ENCODE measurements around the gene COL2A1. TPM values are rescaled to one million over a fixed set of nuclear protein-coding genes. Genes with fewer than 3 reads are reported as not detected.

Gene COL2A1
- total RNA-seq, 3 donors from 2014 or later: 0.08 TPM; not detected in 2

DNA sequence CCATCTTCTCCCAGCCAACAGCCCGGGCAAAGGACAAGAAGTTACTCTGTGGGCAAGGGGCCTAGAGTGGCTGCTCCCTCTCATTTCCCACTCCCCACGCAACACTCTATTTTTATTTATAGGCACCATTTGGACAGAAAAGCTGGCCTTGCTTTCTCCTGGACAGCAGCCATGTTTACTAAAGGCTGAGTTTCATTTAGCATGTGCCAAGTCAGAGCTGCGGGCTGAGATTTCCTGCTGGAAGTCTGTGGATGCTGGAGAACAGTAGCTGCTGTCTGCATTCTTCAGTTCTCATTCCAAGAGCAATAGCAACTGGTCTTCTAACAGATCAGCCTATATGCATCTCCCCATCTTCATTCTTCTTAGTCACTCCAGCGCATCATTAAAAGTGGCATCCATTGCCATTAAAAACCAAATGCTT lies 8.3 kb downstream of the COL2A1 start:
- ATAC-seq: no peak

GRCh38 chr12:47993491-47993890 lies 10.8 kb downstream of the COL2A1 start:
- H3K4me3 Mint-ChIP-seq: no peak overlapping the region
- peaks cover 36% of the 10 kb centered on the region for H3K27me3 Mint-ChIP-seq (ENCODE audit: low read depth)
- peaks cover 21% of the 10 kb centered on the region for H3K4me1 Mint-ChIP-seq (ENCODE audit: low read depth)
- ATAC-seq (no peak), DNase-seq (no peak)
- H3K36me3 Mint-ChIP-seq (ENCODE audit: insufficient read depth): no peaks in the 10 kb centered on the region
- H3K9me3 Mint-ChIP-seq: no peaks in the 10 kb centered on the region

More for the DNA sequence above, 8.3 kb downstream of the COL2A1 start:
- H3K9me3 Mint-ChIP-seq: no peaks in the 10 kb centered on the region
- no peak overlapping the region for H3K4me3 Mint-ChIP-seq
- no peaks in the 10 kb centered on the region for H3K36me3 Mint-ChIP-seq (ENCODE audit: insufficient read depth)
- H3K27me3 Mint-ChIP-seq (ENCODE audit: low read depth): peaks cover 59% of the 10 kb centered on the region
- DNase-seq: no peak
- H3K4me1 Mint-ChIP-seq (ENCODE audit: low read depth): peaks cover 1% of the 10 kb centered on the region

- peaks cover 21% of the 10 kb centered on the region for H3K4me1 Mint-ChIP-seq (ENCODE audit: low read depth)
- no peak for ATAC-seq
Observed at GRCh38 chr12:47992776-47993175, 11.5 kb downstream of the COL2A1 start.

DNA sequence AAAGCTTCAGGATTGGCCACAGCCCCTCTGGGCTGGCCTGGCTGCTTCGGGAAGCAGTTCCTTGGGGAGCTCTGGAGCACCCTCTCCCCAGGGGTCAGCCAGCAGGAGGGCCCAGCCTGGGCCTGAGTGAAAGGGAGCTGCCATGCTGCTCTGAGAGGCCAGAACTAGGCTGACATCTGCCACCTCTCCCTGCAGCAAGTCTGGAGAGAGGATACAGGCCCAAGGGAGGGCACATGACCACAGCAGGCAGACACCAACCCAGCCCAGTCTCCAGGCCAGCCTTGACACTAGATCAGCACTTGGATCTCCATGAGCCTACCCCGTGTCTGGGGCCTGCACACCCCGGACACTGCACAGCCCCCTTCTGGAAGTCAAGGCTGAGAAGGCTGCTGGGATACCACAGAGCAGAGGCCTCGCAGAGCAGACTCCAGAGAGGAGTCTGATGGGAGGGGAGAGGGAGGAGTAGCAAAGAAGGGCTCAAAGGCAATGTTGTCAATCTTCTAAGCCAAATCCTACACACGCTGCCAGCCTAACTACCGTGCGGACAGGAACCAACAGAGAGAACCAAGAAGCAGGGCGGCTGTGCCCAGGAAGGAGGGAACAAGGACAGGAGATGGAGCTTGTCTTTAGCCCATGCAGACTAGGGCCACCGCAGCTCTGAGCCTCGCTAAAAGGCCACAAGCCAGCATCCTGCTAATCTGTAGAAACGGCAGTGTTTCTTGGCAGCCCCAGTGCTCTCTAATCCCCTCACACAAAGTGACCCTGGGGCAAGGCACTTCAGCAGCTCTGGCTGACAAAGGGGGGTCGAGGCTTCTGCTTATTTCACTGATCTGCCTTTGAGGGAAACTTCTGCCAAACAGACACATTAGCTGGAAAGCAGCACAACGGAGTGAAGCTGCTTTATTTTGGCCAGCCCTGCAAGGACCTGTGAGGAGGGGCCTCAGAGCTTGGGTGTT lies 12.9 kb downstream of the COL2A1 start:
- no peak for DNase-seq
- ATAC-seq: no peak
- Mint-ChIP-seq H3K9me3 (no peaks in the 10 kb centered on the region), H3K27me3 (ENCODE audit: low read depth) (peaks cover 25% of the 10 kb centered on the region), H3K4me1 (ENCODE audit: low read depth) (peaks cover 21% of the 10 kb centered on the region), H3K4me3 (no peak overlapping the region), H3K36me3 (ENCODE audit: insufficient read depth) (no peaks in the 10 kb centered on the region)

More at GRCh38 chr12:47992776-47993175, 11.5 kb downstream of the COL2A1 start:
- H3K36me3 Mint-ChIP-seq (ENCODE audit: insufficient read depth): no peaks in the 10 kb centered on the region
- DNase-seq: no peak
- no peak overlapping the region for H3K4me3 Mint-ChIP-seq
- peaks cover 32% of the 10 kb centered on the region for H3K27me3 Mint-ChIP-seq (ENCODE audit: low read depth)
- H3K9me3 Mint-ChIP-seq: no peaks in the 10 kb centered on the region

DNA sequence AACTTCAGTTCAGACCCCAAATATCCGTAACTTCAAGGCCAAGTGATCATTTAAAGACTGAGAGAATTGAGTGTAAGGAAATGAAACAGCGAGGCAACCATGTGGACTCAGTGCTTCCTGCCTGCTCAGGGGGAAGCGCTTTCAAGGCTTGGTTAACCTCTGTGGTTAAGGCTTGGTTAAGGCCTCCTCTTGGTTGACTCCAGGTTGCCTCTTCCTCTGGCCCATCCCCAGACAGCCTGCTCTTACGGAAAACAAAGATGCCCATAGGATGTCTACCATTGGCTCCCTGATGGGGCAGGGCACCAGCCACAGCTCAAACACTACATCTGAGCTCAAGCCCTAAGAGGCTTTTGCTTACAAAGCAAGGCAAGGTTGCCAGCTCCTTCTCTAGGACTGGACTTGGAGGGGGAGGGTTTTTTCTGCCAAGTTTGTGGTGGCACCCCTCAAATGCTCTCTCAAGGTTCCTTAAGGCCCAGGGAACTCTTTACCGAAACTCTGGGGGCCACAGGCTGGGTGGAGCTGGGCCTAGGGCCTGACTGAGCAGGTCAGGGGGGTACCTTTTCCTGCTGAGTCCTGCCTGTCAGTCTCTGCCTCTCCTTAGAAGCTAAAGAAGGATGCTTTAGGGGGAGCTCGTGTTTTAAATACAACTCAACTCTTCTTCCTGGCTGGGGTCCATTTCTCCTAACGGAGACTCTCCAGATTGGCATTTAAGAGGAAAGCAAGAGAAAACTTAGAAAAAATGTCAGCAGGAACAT lies 13.7 kb downstream of the COL2A1 start:
- DNase-seq (no peak), ATAC-seq (peak; percentile 85 to 88)
- H3K4me1 Mint-ChIP-seq (ENCODE audit: low read depth): peaks cover 21% of the 10 kb centered on the region
- no peaks in the 10 kb centered on the region for H3K36me3 Mint-ChIP-seq (ENCODE audit: insufficient read depth)
- H3K27me3 Mint-ChIP-seq (ENCODE audit: low read depth): peaks cover 18% of the 10 kb centered on the region
- no peak overlapping the region for H3K4me3 Mint-ChIP-seq
- H3K9me3 Mint-ChIP-seq: no peaks in the 10 kb centered on the region

GRCh38 chr12:47989666-47990065 lies 14.6 kb downstream of the COL2A1 start:
- Mint-ChIP-seq H3K36me3 (ENCODE audit: insufficient read depth) (no peaks in the 10 kb centered on the region), H3K4me1 (ENCODE audit: low read depth) (peaks cover 21% of the 10 kb centered on the region), H3K27me3 (ENCODE audit: low read depth) (peaks cover 11% of the 10 kb centered on the region), H3K4me3 (no peak overlapping the region), H3K9me3 (no peaks in the 10 kb centered on the region)
- no peak for ATAC-seq
- DNase-seq: no peak

DNA sequence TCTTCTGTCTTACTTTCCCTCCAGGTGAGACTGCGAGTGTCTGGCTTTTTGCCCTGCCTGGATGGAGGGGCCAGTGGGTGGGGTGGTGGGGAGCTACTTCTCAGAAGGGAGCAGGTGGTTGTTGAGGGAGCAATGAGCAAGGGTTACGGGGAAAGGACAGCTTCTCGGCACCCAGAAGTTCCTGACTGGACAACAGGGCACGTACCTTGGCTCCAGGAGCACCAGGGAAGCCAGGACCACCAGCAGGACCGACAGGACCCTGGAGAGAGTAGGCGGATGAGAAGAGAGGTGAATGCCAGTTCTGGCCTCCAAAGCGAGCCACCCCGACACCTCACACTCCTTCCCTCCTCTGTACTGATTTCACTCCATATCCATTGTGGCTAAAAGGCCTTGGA lies 15.3 kb downstream of the COL2A1 start:
- no peaks in the 10 kb centered on the region for H3K9me3 Mint-ChIP-seq
- H3K4me1 Mint-ChIP-seq (ENCODE audit: low read depth): peaks cover 21% of the 10 kb centered on the region
- DNase-seq: no peak
- no peaks in the 10 kb centered on the region for H3K36me3 Mint-ChIP-seq (ENCODE audit: insufficient read depth)
- no peak overlapping the region for H3K4me3 Mint-ChIP-seq
- H3K27me3 Mint-ChIP-seq (ENCODE audit: low read depth): peaks cover 12% of the 10 kb centered on the region
- no peak for ATAC-seq

- DNase-seq (no peak), ATAC-seq (no peak)
- H3K36me3 Mint-ChIP-seq (ENCODE audit: insufficient read depth): no peaks in the 10 kb centered on the region
- no peaks in the 10 kb centered on the region for H3K9me3 Mint-ChIP-seq
- no peak overlapping the region for H3K4me3 Mint-ChIP-seq
- H3K4me1 Mint-ChIP-seq (ENCODE audit: low read depth): peaks cover 21% of the 10 kb centered on the region
- H3K27me3 Mint-ChIP-seq (ENCODE audit: low read depth): peaks cover 9% of the 10 kb centered on the region
Observed at GRCh38 chr12:47988073-47989022, 15.9 kb downstream of the COL2A1 start.

GRCh38 chr12:47987411-47988072 lies 16.7 kb downstream of the COL2A1 start:
- DNase-seq: no peak
- no peak for ATAC-seq

GRCh38 chr12:47986832-47987231 lies 17.4 kb downstream of the COL2A1 start:
- Mint-ChIP-seq H3K4me3 (no peak overlapping the region), H3K4me1 (ENCODE audit: low read depth) (peaks cover 21% of the 10 kb centered on the region), H3K27me3 (ENCODE audit: low read depth) (peaks cover 9% of the 10 kb centered on the region), H3K36me3 (ENCODE audit: insufficient read depth) (no peaks in the 10 kb centered on the region), H3K9me3 (no peaks in the 10 kb centered on the region)
- DNase-seq (no peak), ATAC-seq (no peak)

More at GRCh38 chr12:47987411-47988072, 16.7 kb downstream of the COL2A1 start:
- Mint-ChIP-seq H3K9me3 (no peaks in the 10 kb centered on the region), H3K27me3 (ENCODE audit: low read depth) (peaks cover 9% of the 10 kb centered on the region), H3K36me3 (ENCODE audit: insufficient read depth) (no peaks in the 10 kb centered on the region), H3K4me1 (ENCODE audit: low read depth) (peaks cover 21% of the 10 kb centered on the region), H3K4me3 (no peak overlapping the region)

DNA sequence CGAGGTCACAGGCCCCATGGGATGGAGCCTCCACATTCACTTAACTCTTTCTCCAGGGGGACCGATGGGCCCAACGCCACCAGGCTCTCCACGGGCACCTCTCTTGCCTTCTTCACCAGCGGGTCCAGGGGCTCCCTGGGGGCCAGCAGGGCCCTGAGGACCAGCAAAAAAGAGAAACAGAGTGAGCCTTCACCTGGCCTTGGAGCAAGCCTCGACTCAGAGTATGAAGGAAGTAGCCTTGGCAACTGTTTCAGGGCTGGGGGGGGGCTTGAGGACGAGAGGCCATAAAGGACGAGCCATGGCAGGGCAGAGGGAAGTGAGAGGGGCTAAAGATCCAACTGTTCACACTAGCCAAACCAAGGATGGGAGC lies 18.0 kb downstream of the COL2A1 start:
- H3K36me3 Mint-ChIP-seq (ENCODE audit: insufficient read depth): no peaks in the 10 kb centered on the region
- no peak overlapping the region for H3K4me3 Mint-ChIP-seq
- H3K9me3 Mint-ChIP-seq: no peaks in the 10 kb centered on the region
- H3K27me3 Mint-ChIP-seq (ENCODE audit: low read depth): peaks cover 7% of the 10 kb centered on the region
- ATAC-seq (no peak), DNase-seq (no peak)
- peaks cover 21% of the 10 kb centered on the region for H3K4me1 Mint-ChIP-seq (ENCODE audit: low read depth)

- H3K4me1 Mint-ChIP-seq (ENCODE audit: low read depth): peaks cover 19% of the 10 kb centered on the region
- H3K4me3 Mint-ChIP-seq: no peak overlapping the region
- H3K36me3 Mint-ChIP-seq (ENCODE audit: insufficient read depth): no peaks in the 10 kb centered on the region
- no peaks in the 10 kb centered on the region for H3K9me3 Mint-ChIP-seq
- no peak for ATAC-seq
- no peak for DNase-seq
- peaks cover 7% of the 10 kb centered on the region for H3K27me3 Mint-ChIP-seq (ENCODE audit: low read depth)
Observed at GRCh38 chr12:47985596-47986290, 18.5 kb downstream of the COL2A1 start.

DNA sequence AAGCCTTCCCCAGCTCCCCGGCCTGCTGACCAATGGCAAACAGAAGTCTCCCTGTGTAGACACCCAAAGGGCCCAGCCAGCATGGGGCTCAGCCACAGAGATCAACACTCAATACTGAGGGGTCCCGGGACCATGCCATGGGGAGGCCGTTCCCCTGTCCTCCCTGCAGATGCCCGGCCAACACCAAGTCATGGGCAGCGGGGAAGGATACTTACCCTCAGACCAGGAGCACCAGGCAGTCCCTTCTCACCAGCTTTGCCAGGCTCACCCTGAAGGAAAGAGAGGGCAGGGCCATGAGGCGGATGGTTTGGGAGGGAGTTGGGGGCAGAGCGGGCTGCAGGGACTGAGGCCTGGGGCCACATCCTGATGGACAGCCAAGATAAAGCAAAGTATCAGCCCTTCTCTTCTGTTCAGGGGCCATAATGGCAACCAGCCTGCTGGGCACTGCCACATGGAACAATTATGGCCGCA lies 19.9 kb downstream of the COL2A1 start:
- ATAC-seq (no peak), DNase-seq (no peak)
- H3K9me3 Mint-ChIP-seq: no peaks in the 10 kb centered on the region
- H3K4me3 Mint-ChIP-seq: no peak overlapping the region
- H3K4me1 Mint-ChIP-seq (ENCODE audit: low read depth): peaks cover 5% of the 10 kb centered on the region
- H3K27me3 Mint-ChIP-seq (ENCODE audit: low read depth): peaks cover 9% of the 10 kb centered on the region
- no peaks in the 10 kb centered on the region for H3K36me3 Mint-ChIP-seq (ENCODE audit: insufficient read depth)
